Neural crest cell (in vitro differentiated cells): ENCODE results near the gene PAQR4. TPM values are rescaled to one million over a fixed set of nuclear protein-coding genes. Genes with fewer than 3 reads are reported as not detected.
A peak's percentile ranks its signal among the peaks of the same experiment; 100 is the strongest.

Source experiments
- DNase-seq: peaks from one replicate; pipeline ENCODE4 v3.0.0; 2021; ENCODE audit warnings: low read depth, mixed read lengths, low spot score
- H3K27ac Mint-ChIP-seq: one replicate; pipeline ENCODE4 v1.8.0; 2021; ENCODE audit warnings: mild to moderate bottlenecking, mixed read lengths; ENCODE audit not compliant: unreplicated experiment
- H3K27me3 Mint-ChIP-seq: 2 replicates; pipeline ENCODE4 v1.8.0; 2021; ENCODE audit warnings: low read depth, mild to moderate bottlenecking, mixed read lengths
- H3K36me3 Mint-ChIP-seq: 2 replicates; pipeline ENCODE4 v1.8.0; 2021; ENCODE audit warnings: low read depth, mild to moderate bottlenecking, mixed read lengths
- H3K4me1 Mint-ChIP-seq: 2 replicates; pipeline ENCODE4 v1.8.0; 2021; ENCODE audit warnings: mixed read lengths
- H3K4me3 Mint-ChIP-seq: one replicate; pipeline ENCODE4 v1.8.0; 2021; ENCODE audit warnings: mild to moderate bottlenecking, mixed read lengths
- H3K9me3 Mint-ChIP-seq: 2 replicates; pipeline ENCODE4 v1.8.0; 2021; ENCODE audit warnings: mixed read lengths
- CTCF ChIP-seq: fragments of 200-600 bp; sonication (generic); conservative IDR thresholded peaks from 2 replicates; pipeline ENCODE4 v1.5.0; 2021; ENCODE audit warnings: antibody characterized with exemption, mild to moderate bottlenecking
- total RNA-seq: library from RNA; stranded (reverse); gene quantifications from 2 replicates; pipeline ENCODE4 v1.2.1, GENCODE V29; 2021

The PAQR4 gene
- total RNA-seq, 1 donor from 2014 or later, result 53.4 TPM

GRCh38 chr16:2959206-2959605 lies 9.9 kb upstream of the PAQR4 start:
- H3K36me3 Mint-ChIP-seq, result no peaks in the 10 kb centered on the region
- no peaks in the 10 kb centered on the region for H3K9me3 Mint-ChIP-seq
- H3K4me3 Mint-ChIP-seq, result no peak overlapping the region
- peaks cover 3% of the 10 kb centered on the region for H3K4me1 Mint-ChIP-seq
- no peak overlapping the region for H3K27ac Mint-ChIP-seq
- TF ChIP-seq CTCF, result no peak
- DNase-seq, result no peak
- H3K27me3 Mint-ChIP-seq, result peaks cover 43% of the 10 kb centered on the region

GRCh38 chr16:2960183-2961010 lies 8.8 kb upstream of the PAQR4 start:
- H3K27me3 Mint-ChIP-seq, result peaks cover 47% of the 10 kb centered on the region
- TF ChIP-seq CTCF, result no peak
- H3K9me3 Mint-ChIP-seq, result no peaks in the 10 kb centered on the region
- peak overlapping the region; percentile 54 for H3K4me3 Mint-ChIP-seq
- peaks cover 4% of the 10 kb centered on the region for H3K4me1 Mint-ChIP-seq
- no peak for DNase-seq
- no peak overlapping the region for H3K27ac Mint-ChIP-seq
- H3K36me3 Mint-ChIP-seq, result no peaks in the 10 kb centered on the region

GRCh38 chr16:2962334-2963073 lies 6.6 kb upstream of the PAQR4 start:
- TF ChIP-seq CTCF, result no peak
- Mint-ChIP-seq H3K9me3 (no peaks in the 10 kb centered on the region), H3K36me3 (no peaks in the 10 kb centered on the region), H3K4me3 (no peak overlapping the region), H3K4me1 (peaks cover 4% of the 10 kb centered on the region), H3K27me3 (peaks cover 48% of the 10 kb centered on the region), H3K27ac (no peak overlapping the region)
- no peak for DNase-seq

GRCh38 chr16:2963074-2963722 lies 6.0 kb upstream of the PAQR4 start:
- TF ChIP-seq CTCF, result no peak
- Mint-ChIP-seq H3K4me3 (peak overlapping the region; percentile 70), H3K9me3 (no peaks in the 10 kb centered on the region), H3K36me3 (no peaks in the 10 kb centered on the region), H3K4me1 (peaks cover 6% of the 10 kb centered on the region), H3K27ac (no peak overlapping the region), H3K27me3 (peaks cover 52% of the 10 kb centered on the region)
- DNase-seq, result no peak

- peaks cover 58% of the 10 kb centered on the region for H3K27me3 Mint-ChIP-seq
- H3K4me1 Mint-ChIP-seq, result peaks cover 13% of the 10 kb centered on the region
- H3K36me3 Mint-ChIP-seq, result no peaks in the 10 kb centered on the region
- H3K9me3 Mint-ChIP-seq, result no peaks in the 10 kb centered on the region
- H3K4me3 Mint-ChIP-seq, result peak within 1 kb of the TSS; percentile 89
- peak; percentile 26 for TF ChIP-seq CTCF
- H3K27ac Mint-ChIP-seq, result no peak within 1 kb of the TSS
- DNase-seq, result peak; percentile 46
Measured at GRCh38 chr16:2963723-2964474, 5.2 kb upstream of the PAQR4 start, which contains the start of gene KREMEN2. Gene KREMEN2, plus strand, starts transcription at chr16:2964275. Its CDS starts 246 bp downstream, at chr16:2964521.
